GM10847 (cell line): ENCODE measurements around the gene LRFN2.

Experiments used
- POLR2A ChIP-seq: IDR thresholded peaks from 2 replicates; pipeline ENCODE4 v1.6.1; 2011; ENCODE audit not compliant: insufficient read length; ENCODE audit errors: extremely low read depth

Gene LRFN2

GRCh38 chr6:40606526-40606925, 19.4 kb upstream of the LRFN2 start:
- no peak for TF ChIP-seq POLR2A

- TF ChIP-seq POLR2A, result no peak
These were observed 16.9 kb upstream of the LRFN2 start for GRCh38 chr6:40604082-40604481.

GRCh38 chr6:40599555-40599954, 12.4 kb upstream of the LRFN2 start:
- TF ChIP-seq POLR2A, result no peak

GRCh38 chr6:40598516-40598915, 11.4 kb upstream of the LRFN2 start:
- no peak for TF ChIP-seq POLR2A

GRCh38 chr6:40597301-40597700, 10.1 kb upstream of the LRFN2 start:
- TF ChIP-seq POLR2A, result no peak

- TF ChIP-seq POLR2A, result no peak
These were observed 1.3 kb upstream of the LRFN2 start for GRCh38 chr6:40588480-40588879.

GRCh38 chr6:40588070-40588384, 863 bp upstream of the LRFN2 start:
- no peak for TF ChIP-seq POLR2A

GRCh38 chr6:40586369-40587201, 579 bp downstream of the LRFN2 start:
- no peak for TF ChIP-seq POLR2A

- TF ChIP-seq POLR2A, result no peak
These were observed 1.4 kb downstream of the LRFN2 start for GRCh38 chr6:40585651-40586269.

GRCh38 chr6:40585223-40585622, 1.9 kb downstream of the LRFN2 start:
- no peak for TF ChIP-seq POLR2A

- no peak for TF ChIP-seq POLR2A
These were observed 2.4 kb downstream of the LRFN2 start for GRCh38 chr6:40584741-40585140.

- TF ChIP-seq POLR2A, result no peak
These were observed 3.5 kb downstream of the LRFN2 start for GRCh38 chr6:40583709-40584108.

GRCh38 chr6:40582892-40583291, 4.3 kb downstream of the LRFN2 start:
- TF ChIP-seq POLR2A, result no peak

GRCh38 chr6:40579101-40579500, 8.1 kb downstream of the LRFN2 start:
- TF ChIP-seq POLR2A, result no peak

- no peak for TF ChIP-seq POLR2A
These were observed 9.5 kb downstream of the LRFN2 start for GRCh38 chr6:40577672-40578071.

- no peak for TF ChIP-seq POLR2A
These were observed 13.9 kb downstream of the LRFN2 start for GRCh38 chr6:40573221-40573620.

- TF ChIP-seq POLR2A, result no peak
These were observed 17.8 kb downstream of the LRFN2 start for GRCh38 chr6:40569162-40569910.
